GM21576 (cell line): ENCODE measurements around the gene NUDCD3.
"Not testable (repeated sequence)": the region's sequence is repeated elsewhere in the genome, so short reads cannot be mapped to it uniquely, and the experiment has no call there.

Experiments
- ATAC-seq: cut with Tn5 transposase; IDR thresholded peaks from one replicate; pipeline ENCODE4 v1.9.1; 2021; ENCODE audit warnings: mild to moderate bottlenecking, moderate library complexity; ENCODE audit not compliant: unreplicated experiment

The NUDCD3 gene

GRCh38 chr7:44449584-44449928 is 40.9 kb downstream of the NUDCD3 start:
- no peak for ATAC-seq

DNA sequence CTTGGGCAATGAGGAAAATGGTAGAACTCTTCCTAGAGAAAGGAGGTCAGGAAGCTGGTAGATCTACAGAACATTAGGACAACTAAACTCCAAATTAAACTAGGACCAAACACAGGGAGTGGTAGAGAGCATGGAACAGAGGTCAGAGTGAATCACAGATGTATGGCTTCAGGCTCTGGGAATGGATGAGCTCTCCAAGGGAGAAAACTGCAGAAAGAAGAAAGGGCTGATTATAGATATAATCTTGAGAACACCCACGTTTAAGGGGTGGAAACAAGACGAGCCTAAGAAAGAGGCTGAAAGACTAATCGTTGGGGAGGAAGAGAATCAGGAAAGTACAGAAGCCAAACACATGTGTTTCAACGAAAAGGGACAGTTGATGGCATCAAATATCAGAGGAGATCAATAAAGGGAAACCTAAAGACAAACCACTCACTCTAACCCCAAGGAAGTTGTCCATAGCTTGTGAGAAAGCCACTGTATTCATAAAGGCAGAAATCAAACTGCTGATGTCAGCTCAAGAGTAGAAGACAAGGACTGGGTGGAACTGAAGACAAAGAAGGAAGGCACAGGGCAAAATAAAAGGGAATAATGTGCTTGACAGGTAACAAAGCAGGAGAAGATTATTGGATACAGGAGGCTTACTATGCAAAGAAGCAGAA is 41.4 kb downstream of the NUDCD3 start:
- ATAC-seq: no peak

- ATAC-seq: no peak
Observed at GRCh38 chr7:44447874-44448425, 42.5 kb downstream of the NUDCD3 start.

- no peak for ATAC-seq
Observed at GRCh38 chr7:44445986-44446671, 44.3 kb downstream of the NUDCD3 start.

GRCh38 chr7:44441079-44441478 is 49.4 kb downstream of the NUDCD3 start:
- ATAC-seq: no peak

DNA sequence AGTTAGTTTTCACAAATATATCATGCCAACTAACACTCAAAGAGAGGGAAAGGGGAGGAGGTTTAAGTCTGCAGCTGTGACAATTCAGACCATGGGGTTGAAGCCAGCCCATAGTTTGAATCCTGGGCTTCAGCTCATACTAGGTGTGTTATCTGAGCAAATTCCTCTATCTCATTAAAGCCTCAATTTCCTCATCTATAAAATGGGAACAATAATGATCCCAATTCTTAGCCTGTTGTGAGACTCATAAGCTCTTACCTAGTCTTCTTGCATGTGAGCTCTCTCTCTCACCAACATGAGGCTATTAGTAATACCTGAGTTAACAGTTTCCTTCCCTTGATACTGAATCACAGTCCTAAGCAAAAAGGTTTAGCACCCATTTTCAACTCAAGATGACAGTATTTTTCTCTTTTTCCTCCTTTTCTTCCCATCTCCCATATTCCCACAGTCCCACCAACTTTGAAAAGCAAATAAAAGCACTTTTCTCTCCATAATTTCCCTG is 49.8 kb downstream of the NUDCD3 start:
- ATAC-seq: no peak

DNA sequence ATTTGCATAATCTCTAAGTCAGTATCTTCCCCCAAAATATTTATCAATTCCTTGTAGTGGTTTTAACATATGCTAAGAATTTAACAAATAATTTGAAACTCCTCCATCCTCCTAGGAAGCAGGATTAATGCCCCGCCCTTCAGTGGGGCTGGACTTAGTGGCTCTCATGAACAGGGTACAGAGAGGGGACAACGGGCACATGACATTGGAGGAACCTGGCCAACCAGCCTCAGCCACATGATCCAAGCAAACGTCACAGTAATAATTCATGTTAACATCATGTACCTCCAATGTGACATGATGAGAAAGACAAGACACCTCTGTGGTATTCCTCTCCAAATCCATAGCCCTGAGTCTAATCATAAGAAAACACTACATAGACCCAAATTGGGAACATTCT is 50.5 kb downstream of the NUDCD3 start:
- no peak for ATAC-seq

DNA sequence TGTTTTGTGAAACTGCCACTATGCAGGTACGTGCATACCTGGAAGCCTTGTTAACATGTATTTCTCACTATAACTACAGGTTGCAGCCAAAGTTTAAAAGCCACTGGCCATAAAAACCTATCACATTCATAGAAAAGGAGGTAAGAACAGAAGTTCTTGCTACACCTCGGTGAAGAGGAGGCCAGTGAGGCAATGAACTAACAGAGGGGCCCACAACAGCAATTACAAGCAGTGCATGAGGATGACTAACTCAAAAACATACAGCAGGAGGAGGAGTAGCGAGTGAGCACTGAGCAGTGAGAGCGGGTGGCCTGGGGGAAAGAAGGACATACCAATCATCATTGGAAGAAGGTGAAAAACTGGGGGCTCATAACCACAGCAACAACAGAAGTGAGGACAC is 51.6 kb downstream of the NUDCD3 start:
- no peak for ATAC-seq

- ATAC-seq: no peak
Observed at GRCh38 chr7:44434201-44434600, 56.3 kb downstream of the NUDCD3 start.

- no peak for ATAC-seq
Observed at GRCh38 chr7:44433255-44434022, 57.0 kb downstream of the NUDCD3 start.

GRCh38 chr7:44432381-44432977 is 58.0 kb downstream of the NUDCD3 start:
- no peak for ATAC-seq

DNA sequence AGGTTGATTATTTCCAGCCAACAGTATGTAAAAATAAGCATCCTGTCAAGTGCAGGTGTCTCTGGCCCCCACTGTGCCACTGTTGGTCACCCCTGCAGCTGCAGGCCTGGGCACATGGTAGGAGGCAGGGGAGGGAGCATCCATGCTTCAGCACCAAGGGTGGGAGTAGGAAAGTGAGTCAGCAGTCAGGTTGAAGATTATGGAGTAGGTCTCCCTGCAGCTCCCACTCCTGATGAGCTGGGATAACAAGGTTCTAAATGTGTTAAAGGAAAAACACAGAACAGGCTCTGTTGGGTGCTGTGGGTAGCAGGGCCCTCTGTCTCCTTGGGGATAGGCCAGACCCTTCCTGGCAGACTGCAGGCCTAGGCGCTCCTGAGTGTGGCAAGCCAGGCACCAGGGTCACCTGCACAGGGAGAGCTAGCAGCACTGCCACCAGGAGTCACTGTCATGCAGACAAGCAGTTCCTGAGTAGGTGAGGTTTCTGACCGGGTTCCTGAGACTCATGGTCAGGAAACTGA is 59.3 kb downstream of the NUDCD3 start:
- peak; percentile 83 for ATAC-seq

- no peak for ATAC-seq
Observed at GRCh38 chr7:44430054-44430453, 60.4 kb downstream of the NUDCD3 start.

DNA sequence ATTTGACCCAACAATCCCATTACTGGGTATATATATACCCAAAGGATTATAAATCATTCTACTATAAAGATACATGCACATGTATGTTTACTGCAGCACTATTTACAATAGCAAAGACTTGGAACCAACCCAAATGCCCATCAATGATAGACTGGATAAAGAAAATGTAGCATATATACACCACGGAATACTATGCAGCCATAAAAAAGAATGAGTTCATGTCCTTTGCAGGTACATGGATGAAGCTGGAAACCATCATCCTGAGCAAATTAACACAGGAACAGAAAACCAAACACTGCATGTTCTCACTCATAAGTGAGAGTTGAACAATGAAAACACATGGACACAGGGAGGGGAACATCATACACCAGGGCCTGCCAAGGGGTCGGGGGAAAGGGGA is 65.7 kb downstream of the NUDCD3 start:
- not testable (repeated sequence) for ATAC-seq

GRCh38 chr7:44416941-44417340 is 73.5 kb downstream of the NUDCD3 start:
- ATAC-seq: no peak

DNA sequence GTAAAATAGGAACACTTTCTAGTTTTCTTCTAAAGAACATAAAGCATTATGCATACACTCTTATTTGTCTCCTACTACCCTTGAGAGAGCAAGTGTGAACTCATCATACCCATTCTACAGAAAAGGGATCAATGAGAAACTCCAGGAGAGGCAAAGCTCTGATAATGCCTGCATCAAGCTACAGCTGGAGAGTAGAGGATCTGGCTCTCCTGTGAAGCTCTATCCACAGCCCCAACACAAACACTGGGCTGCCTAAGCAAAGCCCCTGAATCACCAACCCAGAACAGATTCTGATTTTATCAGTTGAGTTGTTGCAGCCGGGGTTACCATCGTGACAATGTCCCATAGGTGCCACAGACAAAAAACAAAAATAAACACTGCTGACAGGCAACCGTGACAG is 74.9 kb downstream of the NUDCD3 start:
- no peak for ATAC-seq

DNA sequence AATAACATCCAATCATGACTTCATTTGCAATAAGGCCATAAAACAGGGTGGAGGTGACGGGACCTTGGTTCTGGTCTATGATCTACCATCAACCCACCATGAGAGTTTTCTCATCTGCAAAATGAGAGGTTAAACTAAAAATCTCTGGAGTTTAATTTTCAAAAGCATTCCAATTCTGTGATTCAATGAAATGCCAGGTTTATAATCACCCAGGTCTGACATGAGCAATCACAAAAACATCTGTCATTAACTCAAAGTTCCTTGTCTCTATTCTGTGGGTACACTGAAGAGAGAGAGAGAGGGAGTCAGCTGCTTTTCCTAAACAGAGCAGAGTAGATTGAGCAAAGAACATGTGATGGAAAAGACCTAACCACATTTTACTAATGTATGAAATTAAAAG is 75.4 kb downstream of the NUDCD3 start:
- ATAC-seq: no peak

DNA sequence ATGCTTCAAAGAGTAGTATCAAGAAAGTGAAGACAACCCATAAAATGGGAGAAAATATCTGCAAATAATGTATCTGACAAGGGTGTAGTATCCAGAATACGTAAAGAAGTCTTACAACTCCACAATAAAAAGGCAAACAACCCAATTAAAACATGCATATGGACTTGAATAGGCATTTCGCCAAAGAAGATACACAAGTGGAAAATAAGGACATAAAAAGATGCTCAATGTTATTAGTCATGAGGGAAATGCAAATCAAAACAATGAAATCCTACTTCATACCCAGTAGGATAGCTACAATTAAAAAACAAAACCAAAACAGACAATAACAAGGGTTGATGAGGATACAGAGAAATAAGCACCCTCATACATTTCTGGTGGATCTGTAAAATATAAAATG is 79.2 kb downstream of the NUDCD3 start:
- ATAC-seq: no peak

DNA sequence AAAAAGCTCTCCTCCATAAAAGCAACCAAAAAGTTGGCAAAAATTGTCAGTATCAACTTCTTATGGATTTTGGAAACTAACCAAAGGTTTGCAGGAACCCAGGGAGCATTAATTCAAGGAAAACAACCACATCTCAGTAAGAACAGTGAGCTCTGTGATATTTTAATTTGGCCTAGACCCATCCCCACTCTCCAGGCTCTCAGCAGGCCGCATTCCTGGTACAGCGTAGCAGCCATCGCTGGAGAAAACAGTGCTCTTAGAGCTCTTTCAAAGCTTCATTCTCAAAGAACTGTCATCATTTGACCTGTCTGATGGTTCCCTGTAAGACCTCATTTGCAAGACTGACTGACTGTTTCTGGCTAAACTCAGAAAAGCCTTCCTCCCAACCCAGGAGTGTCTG is 81.9 kb downstream of the NUDCD3 start:
- no peak for ATAC-seq

GRCh38 chr7:44403775-44404174 is 86.7 kb downstream of the NUDCD3 start:
- ATAC-seq: no peak

GRCh38 chr7:44403176-44403759 is 87.2 kb downstream of the NUDCD3 start:
- no peak for ATAC-seq
